Activated B cell treated with CpG ODN at 0.5 μM for 24 hours (primary cell): Measurements from ENCODE around the gene ZNF138. TPM values are rescaled to one million over a fixed set of nuclear protein-coding genes. Genes with fewer than 3 reads are reported as not detected.
"Not testable (repeated sequence)": the region's sequence is repeated elsewhere in the genome, so short reads cannot be mapped to it uniquely, and the experiment has no call there.

Experiments used
- ATAC-seq: fragments of 200-7000 bp; cut with Tn5 transposase; one replicate; pipeline ENCODE4 v1.10.0; 2021; ENCODE audit warnings: low read depth, mild to moderate bottlenecking, moderate library complexity
- CTCF ChIA-PET: fragments of 350-600 bp; sonication (Branson Sonifier 250); formaldehyde crosslinking; loops from one replicate; lab custom pipeline; 2021; ENCODE audit warnings: antibody characterized with exemption; lab: Charles Lee
- POLR2A ChIA-PET: fragments of 350-600 bp; sonication (Branson Sonifier 250); formaldehyde crosslinking; loops from one replicate; lab custom pipeline; 2021; ENCODE audit warnings: antibody characterized with exemption; lab: Charles Lee
- DNase-seq: peaks from one replicate; pipeline ENCODE4 v3.0.0; 2022
- H3K27ac Mint-ChIP-seq: one replicate; pipeline ENCODE4 v1.8.0; 2020; ENCODE audit warnings: mixed read lengths
- H3K27me3 Mint-ChIP-seq: one replicate; pipeline ENCODE4 v1.8.0; 2021; ENCODE audit warnings: mixed read lengths
- H3K36me3 Mint-ChIP-seq: one replicate; pipeline ENCODE4 v1.8.0; 2021; ENCODE audit warnings: low read depth, mixed read lengths
- H3K4me1 Mint-ChIP-seq: one replicate; pipeline ENCODE4 v1.8.0; 2021; ENCODE audit warnings: mixed read lengths
- H3K4me3 Mint-ChIP-seq: one replicate; pipeline ENCODE4 v1.8.0; 2020; ENCODE audit warnings: mild to moderate bottlenecking, mixed read lengths
- H3K9me3 Mint-ChIP-seq: one replicate; pipeline ENCODE4 v1.8.0; 2020; ENCODE audit warnings: mixed read lengths
- CTCF ChIP-seq: fragments of 200-600 bp; IDR thresholded peaks from one replicate; pipeline ENCODE4 v1.8.0; 2022; ENCODE audit warnings: antibody characterized with exemption, mild to moderate bottlenecking
- intact Hi-C: fragments of 100-400 bp; cut with micrococcal nuclease; formaldehyde crosslinking; loops from one replicate; pipeline ENCODE4 v1.15.1; 2024
- total RNA-seq: library from RNA; stranded (reverse); gene quantifications from 2 replicates; pipeline ENCODE4 v1.2.3, GENCODE V29; 2022

ZNF138 gene
- total RNA-seq, 1 donor from 2014 or later: 17.8 TPM

GRCh38 chr7:64854969-64855368 lies 60.7 kb downstream of the ZNF138 start:
- H3K9me3 Mint-ChIP-seq: no peaks in the 10 kb centered on the region
- no peaks in the 10 kb centered on the region for H3K27me3 Mint-ChIP-seq
- POLR2A ChIA-PET: no interaction called here
- DNase-seq (no peak), ATAC-seq (no peak)
- H3K36me3 Mint-ChIP-seq: no peaks in the 10 kb centered on the region
- CTCF ChIA-PET: no interaction called here
- no peak overlapping the region for H3K4me3 Mint-ChIP-seq
- intact Hi-C loops: no loop called here
- no peak for TF ChIP-seq CTCF
- no peak overlapping the region for H3K27ac Mint-ChIP-seq
- no peaks in the 10 kb centered on the region for H3K4me1 Mint-ChIP-seq

GRCh38 chr7:64863021-64863420 lies 68.8 kb downstream of the ZNF138 start:
- intact Hi-C loops: no loop called here
- Mint-ChIP-seq H3K36me3 (no peaks in the 10 kb centered on the region), H3K4me3 (no peak overlapping the region), H3K27ac (no peak overlapping the region), H3K27me3 (peaks cover 2% of the 10 kb centered on the region), H3K9me3 (peaks cover 2% of the 10 kb centered on the region), H3K4me1 (no peaks in the 10 kb centered on the region)
- DNase-seq (no peak), ATAC-seq (no peak)
- CTCF ChIA-PET: no interaction called here
- POLR2A ChIA-PET: no interaction called here
- TF ChIP-seq CTCF: no peak

- DNase-seq, H3K36me3 Mint-ChIP-seq, POLR2A ChIA-PET, H3K27ac Mint-ChIP-seq, H3K4me1 Mint-ChIP-seq, intact Hi-C loops, CTCF ChIA-PET, H3K27me3 Mint-ChIP-seq, ATAC-seq, H3K4me3 Mint-ChIP-seq, H3K9me3 Mint-ChIP-seq: not testable (repeated sequence)
Observed at GRCh38 chr7:64863530-64863929, 69.3 kb downstream of the ZNF138 start.

- H3K27ac Mint-ChIP-seq: no peak overlapping the region
- no peak for TF ChIP-seq CTCF
- no peaks in the 10 kb centered on the region for H3K4me1 Mint-ChIP-seq
- H3K36me3 Mint-ChIP-seq: no peaks in the 10 kb centered on the region
- DNase-seq (no peak), ATAC-seq (no peak)
- POLR2A ChIA-PET: no interaction called here
- H3K9me3 Mint-ChIP-seq: peaks cover 2% of the 10 kb centered on the region
- CTCF ChIA-PET: no interaction called here
- H3K4me3 Mint-ChIP-seq: no peak overlapping the region
- H3K27me3 Mint-ChIP-seq: peaks cover 2% of the 10 kb centered on the region
- intact Hi-C loops: no loop called here
Observed at GRCh38 chr7:64863969-64864368, 69.7 kb downstream of the ZNF138 start.

- intact Hi-C loops: no loop called here
- no peak for ATAC-seq
- no peak for TF ChIP-seq CTCF
- no peak for DNase-seq
- Mint-ChIP-seq H3K36me3 (no peaks in the 10 kb centered on the region), H3K27ac (no peak overlapping the region), H3K27me3 (peaks cover 3% of the 10 kb centered on the region), H3K4me1 (no peaks in the 10 kb centered on the region), H3K9me3 (peaks cover 2% of the 10 kb centered on the region), H3K4me3 (no peak overlapping the region)
- ChIA-PET POLR2A (no interaction called here), CTCF (no interaction called here)
Observed at GRCh38 chr7:64867863-64868440, 73.7 kb downstream of the ZNF138 start.

- peaks cover 2% of the 10 kb centered on the region for H3K9me3 Mint-ChIP-seq
- H3K27me3 Mint-ChIP-seq: peaks cover 3% of the 10 kb centered on the region
- no peak for TF ChIP-seq CTCF
- H3K4me1 Mint-ChIP-seq: no peaks in the 10 kb centered on the region
- H3K36me3 Mint-ChIP-seq: no peaks in the 10 kb centered on the region
- CTCF ChIA-PET: no interaction called here
- POLR2A ChIA-PET: no interaction called here
- no peak overlapping the region for H3K27ac Mint-ChIP-seq
- intact Hi-C loops: no loop called here
- DNase-seq: no peak
- H3K4me3 Mint-ChIP-seq: no peak overlapping the region
- ATAC-seq: no peak
Observed at GRCh38 chr7:64868499-64868898, 74.3 kb downstream of the ZNF138 start.
